Vagina (tissue), 2 donors: ENCODE measurements around the gene PLEKHG4B. TPM values are rescaled to one million over a fixed set of nuclear protein-coding genes. Genes with fewer than 3 reads are reported as not detected.

Source experiments
- DNase-seq, 2 donors: peaks; one replicate each; pipeline ENCODE4 v3.0.0-alpha.2; 2017; ENCODE audit errors: extremely low spot score in 2 of 2
- H3K27ac ChIP-seq: fragments of 200-600 bp; sonication (generic); one replicate; pipeline ENCODE4 v1.5.1; 2019
- H3K27me3 ChIP-seq: fragments of 200-600 bp; sonication (generic); one replicate; pipeline ENCODE4 v1.5.1; 2019
- H3K36me3 ChIP-seq, 2 donors: fragments of 200-600 bp; sonication (generic); one replicate each; pipeline ENCODE4 v1.5.1; 2017 to 2019
- H3K4me1 ChIP-seq: fragments of 200-600 bp; sonication (generic); one replicate; pipeline ENCODE4 v1.5.1; 2019
- H3K4me3 ChIP-seq, 2 donors: fragments of 200-600 bp; sonication (generic); 1 replicate in 1 of 2; 2 replicates in 1 of 2; pipeline ENCODE4 v1.5.1; 2016 to 2019
- H3K9me3 ChIP-seq: fragments of 200-600 bp; sonication (generic); one replicate; pipeline ENCODE4 v1.5.1; 2019
- POLR2A ChIP-seq, 2 donors: fragments of 450-650 bp; IDR thresholded peaks; one replicate each; pipeline ENCODE4 v1.6.1; 2017; ENCODE audit warnings: antibody characterized with exemption in 2 of 2, mild to moderate bottlenecking in 2 of 2, moderate library complexity in 2 of 2
- POLR2AphosphoS5 ChIP-seq, 2 donors: sonication (generic); formaldehyde crosslinking; IDR thresholded peaks; one replicate each; pipeline ENCODE4 v1.9.0; 2017; ENCODE audit warnings: antibody characterized with exemption in 2 of 2, mild to moderate bottlenecking in 2 of 2, low read depth in 1 of 2; ENCODE audit not compliant: insufficient read depth in 1 of 2
- intact Hi-C: fragments of 100-400 bp; cut with DNase I; formaldehyde crosslinking; loops from one replicate; pipeline ENCODE4 v1.15.1; 2023
- total RNA-seq: library from RNA; depleted of rRNA; stranded (reverse); fragments of >200 nt; gene quantifications from one replicate; pipeline ENCODE4 v1.2.3, GENCODE V29; 2016
- TF ChIP-seq, protein P1 (sequence below), 3 experiments: fragments of 450-650 bp in 2 of 3; fragments of 200-600 bp in 1 of 3; sonication (generic) in 1 of 3; IDR thresholded peaks; one replicate each; pipeline ENCODE4 v1.5.1; 2017 to 2019; ENCODE audit warnings: antibody characterized with exemption in 3 of 3, mild to moderate bottlenecking in 2 of 3, moderate library complexity in 2 of 3

Gene PLEKHG4B
- total RNA-seq, 1 donor from 2014 or later, result 0.74 TPM

DNA sequence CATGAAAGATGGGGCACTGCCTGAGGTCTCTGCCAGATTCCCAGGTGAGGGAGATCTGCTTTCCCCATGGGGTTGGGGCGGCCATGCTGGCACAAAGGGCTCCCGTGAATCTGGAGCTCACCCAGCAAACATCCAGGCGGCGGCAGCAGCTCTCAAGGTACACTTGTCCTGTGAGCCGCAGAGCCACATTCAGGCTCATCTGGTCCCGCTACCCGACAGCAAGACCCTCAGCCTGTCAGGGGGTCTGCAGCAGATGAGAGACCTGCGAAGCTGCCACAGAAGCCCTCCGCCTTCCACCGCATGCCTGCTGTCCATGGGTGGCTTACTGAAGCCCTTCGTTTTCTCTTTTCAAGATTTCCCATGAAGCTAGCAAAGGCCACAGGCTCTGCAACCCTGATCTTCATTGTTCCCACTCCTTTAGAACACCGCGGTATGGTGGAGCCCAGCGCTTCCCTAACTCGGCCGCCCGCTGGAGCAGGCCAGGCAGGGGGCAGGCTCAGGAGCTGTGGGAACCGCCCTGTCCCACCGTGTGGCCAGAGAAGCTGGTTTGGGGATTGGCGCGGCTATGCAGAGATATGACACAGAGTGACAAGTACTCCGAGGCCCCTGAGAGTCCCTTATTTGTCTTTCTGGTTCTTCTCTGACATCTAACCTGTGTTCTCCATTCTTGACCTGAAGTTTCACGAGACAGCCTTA is 108.1 kb downstream of the PLEKHG4B start:
- intact Hi-C loops, result loop anchor here (2.0 kb wide), 1 partner anchor 29 kb away; no protein-coding TSS in a partner anchor
- Histone ChIP-seq H3K4me3 (no peak overlapping the region), H3K27me3 (no peaks in the 10 kb centered on the region), H3K9me3 (no peaks in the 10 kb centered on the region), H3K27ac (no peak overlapping the region), H3K4me1 (no peaks in the 10 kb centered on the region), H3K36me3 (peaks cover 0 to 13% of the 10 kb centered on the region in 2 donors)
- no peak for DNase-seq
- TF ChIP-seq POLR2AphosphoS5 (IDR thresholded peaks at IDR 0.05; ENCODE audit: insufficient read depth in 1 of 2, low read depth in 1 of 2) (no peak), POLR2A (IDR thresholded peaks at IDR 0.05) (no peak)
- TF ChIP-seq, protein P1, sequence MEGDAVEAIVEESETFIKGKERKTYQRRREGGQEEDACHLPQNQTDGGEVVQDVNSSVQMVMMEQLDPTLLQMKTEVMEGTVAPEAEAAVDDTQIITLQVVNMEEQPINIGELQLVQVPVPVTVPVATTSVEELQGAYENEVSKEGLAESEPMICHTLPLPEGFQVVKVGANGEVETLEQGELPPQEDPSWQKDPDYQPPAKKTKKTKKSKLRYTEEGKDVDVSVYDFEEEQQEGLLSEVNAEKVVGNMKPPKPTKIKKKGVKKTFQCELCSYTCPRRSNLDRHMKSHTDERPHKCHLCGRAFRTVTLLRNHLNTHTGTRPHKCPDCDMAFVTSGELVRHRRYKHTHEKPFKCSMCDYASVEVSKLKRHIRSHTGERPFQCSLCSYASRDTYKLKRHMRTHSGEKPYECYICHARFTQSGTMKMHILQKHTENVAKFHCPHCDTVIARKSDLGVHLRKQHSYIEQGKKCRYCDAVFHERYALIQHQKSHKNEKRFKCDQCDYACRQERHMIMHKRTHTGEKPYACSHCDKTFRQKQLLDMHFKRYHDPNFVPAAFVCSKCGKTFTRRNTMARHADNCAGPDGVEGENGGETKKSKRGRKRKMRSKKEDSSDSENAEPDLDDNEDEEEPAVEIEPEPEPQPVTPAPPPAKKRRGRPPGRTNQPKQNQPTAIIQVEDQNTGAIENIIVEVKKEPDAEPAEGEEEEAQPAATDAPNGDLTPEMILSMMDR (IDR thresholded peaks at IDR 0.05), result no peak

DNA sequence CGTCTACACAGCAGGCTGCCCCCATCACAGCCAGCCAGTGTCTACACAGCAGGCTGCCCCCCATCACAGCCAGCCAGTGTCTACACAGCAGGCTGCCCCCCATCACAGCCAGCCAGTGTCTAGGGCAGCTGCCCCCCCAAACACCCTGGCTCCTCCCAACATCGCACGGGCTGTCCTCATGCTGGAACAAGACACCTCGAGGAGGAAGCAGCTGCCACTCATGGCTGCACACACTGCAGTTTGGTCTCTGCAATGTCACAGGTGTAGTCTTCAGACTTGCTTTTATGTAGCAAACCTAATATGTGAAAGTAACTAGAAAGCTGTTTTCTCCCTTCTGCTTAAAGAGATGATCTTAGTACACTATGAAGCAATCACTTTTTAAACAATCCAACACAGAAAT is 109.0 kb downstream of the PLEKHG4B start:
- DNase-seq, result no peak
- Histone ChIP-seq H3K27ac (no peak overlapping the region), H3K9me3 (no peaks in the 10 kb centered on the region), H3K27me3 (no peaks in the 10 kb centered on the region), H3K4me1 (no peaks in the 10 kb centered on the region), H3K4me3 (no peak overlapping the region), H3K36me3 (peaks cover 0 to 18% of the 10 kb centered on the region in 2 donors)
- TF ChIP-seq POLR2AphosphoS5 (IDR thresholded peaks at IDR 0.05; ENCODE audit: insufficient read depth in 1 of 2, low read depth in 1 of 2) (no peak), POLR2A (IDR thresholded peaks at IDR 0.05) (no peak)
- TF ChIP-seq, protein P1 (IDR thresholded peaks at IDR 0.05), result no peak
- intact Hi-C loops, result loop anchor here (2.0 kb wide), 1 partner anchor 28 kb away; no protein-coding TSS in a partner anchor

DNA sequence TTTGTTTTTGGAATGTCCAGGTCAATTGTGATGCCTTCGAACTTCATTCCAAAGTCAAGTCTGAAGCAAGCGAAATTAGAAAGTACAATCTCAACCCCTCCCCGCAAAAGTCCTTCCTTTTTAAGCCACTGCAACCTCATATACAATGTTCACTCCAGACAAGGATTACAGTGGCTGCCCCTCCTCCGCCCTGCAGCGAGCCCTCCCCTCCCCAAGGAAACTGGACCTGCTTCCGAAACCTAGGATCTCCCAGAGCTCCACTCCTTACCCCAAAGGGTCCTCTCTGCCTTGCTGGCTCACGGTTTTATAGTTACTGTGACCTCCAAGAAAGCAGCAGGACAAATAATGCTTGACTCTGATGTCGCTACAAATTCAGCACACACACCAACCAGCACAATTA is 109.7 kb downstream of the PLEKHG4B start:
- H3K4me3 ChIP-seq, result no peak overlapping the region
- no peaks in the 10 kb centered on the region for H3K9me3 ChIP-seq
- no peaks in the 10 kb centered on the region for H3K27me3 ChIP-seq
- H3K4me1 ChIP-seq, result peaks cover 6% of the 10 kb centered on the region
- peaks cover 0 to 18% of the 10 kb centered on the region in 2 donors for H3K36me3 ChIP-seq
- TF ChIP-seq POLR2A (IDR thresholded peaks at IDR 0.05), result no peak
- no peak overlapping the region for H3K27ac ChIP-seq
- intact Hi-C loops, result loop anchor here (2.0 kb wide), 1 partner anchor 27 kb away; no protein-coding TSS in a partner anchor
- DNase-seq, result no peak

DNA sequence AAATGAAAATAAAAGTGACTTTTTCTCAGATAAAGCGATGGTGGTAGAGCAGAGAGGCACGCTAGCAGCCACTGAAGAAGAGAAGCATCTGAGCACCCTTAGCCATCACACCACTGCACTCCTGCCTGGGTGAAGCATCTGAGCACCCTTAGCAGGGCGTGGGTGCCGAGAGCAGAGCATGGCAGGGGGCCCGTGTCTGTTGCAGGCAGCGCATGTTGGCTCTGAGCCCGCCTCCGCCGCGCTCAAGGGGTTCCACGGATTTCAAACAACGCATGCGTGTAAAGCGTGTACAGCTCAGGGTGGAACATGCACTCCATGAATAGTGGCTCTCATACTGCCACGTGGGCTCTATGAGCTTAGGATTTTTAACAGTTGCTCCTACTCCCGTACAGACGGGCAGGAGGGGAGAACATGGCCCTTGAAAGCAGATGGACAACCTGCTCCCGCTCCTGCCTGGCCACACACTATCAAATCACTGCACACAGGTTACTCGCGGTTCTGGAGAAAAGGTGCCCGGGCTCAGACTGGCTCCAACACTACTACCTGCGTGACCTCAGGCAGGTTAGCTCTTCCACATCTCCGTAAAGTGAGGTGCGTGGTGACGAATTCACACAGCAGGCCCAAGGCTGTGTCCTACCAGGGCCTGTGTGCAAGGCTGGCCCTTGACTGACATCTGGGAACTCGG is 111.4 kb downstream of the PLEKHG4B start:
- H3K9me3 ChIP-seq, result no peaks in the 10 kb centered on the region
- no peak for DNase-seq
- H3K4me3 ChIP-seq, result no peak overlapping the region
- H3K4me1 ChIP-seq, result peaks cover 8% of the 10 kb centered on the region
- peaks cover 0 to 18% of the 10 kb centered on the region in 2 donors for H3K36me3 ChIP-seq
- H3K27me3 ChIP-seq, result no peaks in the 10 kb centered on the region
- H3K27ac ChIP-seq, result no peak overlapping the region
- no peak for TF ChIP-seq POLR2A (IDR thresholded peaks at IDR 0.05)
- TF ChIP-seq, protein P1 (IDR thresholded peaks at IDR 0.05), result no peak
- TF ChIP-seq POLR2AphosphoS5 (IDR thresholded peaks at IDR 0.05; ENCODE audit: insufficient read depth in 1 of 2, low read depth in 1 of 2), result no peak
- intact Hi-C loops, result no loop called here

DNA sequence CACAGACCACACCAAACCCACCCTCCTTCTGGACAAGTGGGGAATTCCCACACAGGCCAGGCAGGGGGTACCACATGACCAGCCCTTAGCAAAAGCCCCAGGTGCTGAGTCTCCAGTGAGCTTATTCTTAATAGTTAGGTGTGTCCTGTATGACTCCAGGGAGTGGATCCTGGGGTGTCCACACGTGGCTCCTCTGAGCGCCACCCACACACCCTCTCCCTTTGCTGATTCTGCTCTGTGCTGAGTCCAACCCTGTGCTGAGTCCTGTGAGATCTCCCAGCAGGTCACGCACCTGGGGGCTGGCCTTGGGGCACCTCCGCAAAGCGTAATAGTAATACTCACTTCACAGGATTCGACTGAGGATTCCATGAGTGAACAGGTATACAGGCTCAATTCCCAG is 112.0 kb downstream of the PLEKHG4B start:
- TF ChIP-seq POLR2AphosphoS5 (IDR thresholded peaks at IDR 0.05; ENCODE audit: insufficient read depth in 1 of 2, low read depth in 1 of 2), result no peak
- TF ChIP-seq, protein P1 (IDR thresholded peaks at IDR 0.05), result no peak
- TF ChIP-seq POLR2A (IDR thresholded peaks at IDR 0.05), result no peak
- no peaks in the 10 kb centered on the region for H3K9me3 ChIP-seq
- no peak for DNase-seq
- H3K36me3 ChIP-seq, result peaks cover 0 to 18% of the 10 kb centered on the region in 2 donors
- H3K4me1 ChIP-seq, result peaks cover 8% of the 10 kb centered on the region
- H3K27ac ChIP-seq, result no peak overlapping the region
- no peaks in the 10 kb centered on the region for H3K27me3 ChIP-seq
- H3K4me3 ChIP-seq, result no peak overlapping the region
- intact Hi-C loops, result no loop called here
